GM12878 (cell line): Measurements from ENCODE around the gene ANKRD55. TPM values are rescaled to one million over a fixed set of nuclear protein-coding genes. Genes with fewer than 3 reads are reported as not detected.
A peak's percentile ranks its signal among the peaks of the same experiment; 100 is the strongest.

ENCODE experiments used
- CEBPZ ChIP-seq: fragments of 150-350 bp; IDR thresholded peaks from 2 replicates; pipeline ENCODE4 v1.6.1; 2016; ENCODE audit warnings: low read depth, low read length
- CHD2 ChIP-seq: IDR thresholded peaks from 2 replicates; pipeline ENCODE4 v1.6.1; 2011; ENCODE audit warnings: low read depth, low read length, improper control_type of control experiment, borderline replicate concordance
- E2F8 ChIP-seq: fragments of 450-650 bp; IDR thresholded peaks from 2 replicates; pipeline ENCODE4 v1.6.1; 2018; ENCODE audit warnings: mild to moderate bottlenecking, low read depth, moderate library complexity; ENCODE audit not compliant: partially characterized antibody
- ESRRA ChIP-seq: IDR thresholded peaks from 2 replicates; pipeline ENCODE4 v1.6.1; 2012; ENCODE audit warnings: mild to moderate bottlenecking, low read length, improper control_type of control experiment
- GABPA ChIP-seq: IDR thresholded peaks from 2 replicates; pipeline ENCODE4 v1.6.1; 2014; ENCODE audit warnings: antibody characterized with exemption, low read depth, mild to moderate bottlenecking, inconsistent platforms
- HDAC2 ChIP-seq: fragments of 200-600 bp; sonication (generic); IDR thresholded peaks from 2 replicates; pipeline ENCODE4 v1.6.1; 2017
- HSF1 ChIP-seq: fragments of 150-350 bp; IDR thresholded peaks from 2 replicates; pipeline ENCODE4 v1.6.1; 2014; ENCODE audit warnings: mild to moderate bottlenecking, low read depth, low read length
- IKZF1 ChIP-seq: fragments of 450-650 bp; conservative IDR thresholded peaks from 2 replicates; pipeline ENCODE4 v1.6.1; 2017; ENCODE audit warnings: antibody characterized with exemption, mild to moderate bottlenecking
- IKZF2 ChIP-seq, 2 experiments: fragments of 450-650 bp; IDR thresholded peaks; 2 replicates each; pipeline ENCODE4 v1.6.1; 2017; ENCODE audit warnings: mild to moderate bottlenecking in 2 of 2, moderate library complexity in 2 of 2
- JUNB ChIP-seq: IDR thresholded peaks from 2 replicates; pipeline ENCODE4 v1.6.1; 2016; ENCODE audit warnings: antibody characterized with exemption, mild to moderate bottlenecking
- NKRF ChIP-seq: fragments of 450-650 bp; conservative IDR thresholded peaks from 2 replicates; pipeline ENCODE4 v1.6.1; 2017; ENCODE audit warnings: mild to moderate bottlenecking, moderate library complexity
- SMARCA5 ChIP-seq: fragments of 450-650 bp; IDR thresholded peaks from 2 replicates; pipeline ENCODE4 v1.6.1; 2017; ENCODE audit warnings: mild to moderate bottlenecking
- ZNF274 ChIP-seq: IDR thresholded peaks from one replicate; pipeline ENCODE4 v1.8.0; 2011; ENCODE audit not compliant: insufficient read length, insufficient read depth
- ZNF592 ChIP-seq: fragments of 450-650 bp; IDR thresholded peaks from 2 replicates; pipeline ENCODE4 v1.6.1; 2017; ENCODE audit warnings: mild to moderate bottlenecking, moderate library complexity
- ZNF622 ChIP-seq: fragments of 450-650 bp; IDR thresholded peaks from 2 replicates; pipeline ENCODE4 v1.6.1; 2017; ENCODE audit warnings: mild to moderate bottlenecking, inconsistent platforms
- polyA plus RNA-seq, 11 experiments: library from polyadenylated mRNA; depleted of rRNA in 4 of 11; unstranded in 6 of 11; stranded (reverse) in 5 of 11; fragments of >200 nt; fragmentation: Nextera tagmentation in 4 of 11; fragmentation: Illumina TruSeq in 1 of 11; extraction: Ambion mirVana in 4 of 11; extraction: Trizol in 1 of 11; gene quantifications; 1 replicate in 1 of 11; 2 replicates in 10 of 11; pipeline versions ENCODE4 v1.2.1 to v1.2.3, GENCODE V29; 2011 to 2016; ENCODE audit warnings: inconsistent platforms in 2 of 11, missing spikeins in 2 of 11, low read depth in 1 of 11
- total RNA-seq, 4 experiments: library from RNA; depleted of rRNA in 3 of 4; stranded (reverse); fragments of >200 nt in 3 of 4; fragmentation: Illumina TruSeq in 1 of 4; extraction: Trizol in 1 of 4; gene quantifications; 2 replicates each; pipeline versions ENCODE4 v1.2.1 to v1.2.3, GENCODE V29; 2013 to 2021

ANKRD55 gene
- total and polyA plus RNA-seq, 10 of the 15 experiments (the other 5 are each of a cell fraction or from before 2014, with no cell fraction given) = 0.04 TPM; not detected in 9

GRCh38 chr5:56270568-56271392 is 37.6 kb upstream of the ANKRD55 start (continued):
- no peak for TF ChIP-seq NKRF
- no peak for TF ChIP-seq CHD2
- TF ChIP-seq HDAC2 = no peak
- peak; percentile 67 for TF ChIP-seq IKZF1
- peak; percentile 61 to 72 for TF ChIP-seq IKZF2 (IDR thresholded peaks at IDR 0.05)
- no peak for TF ChIP-seq CEBPZ
- TF ChIP-seq ESRRA = no peak
- TF ChIP-seq HSF1 = no peak
- TF ChIP-seq ZNF592 = peak; percentile 37; the same call in 1 of the 2 replicates
- TF ChIP-seq SMARCA5 = peak; percentile 87
- no peak for TF ChIP-seq JUNB
- no peak for TF ChIP-seq GABPA
- no peak for TF ChIP-seq ZNF274
- TF ChIP-seq E2F8 = no peak
- no peak for TF ChIP-seq ZNF622
